SK-N-SH treated with all-trans-retinoic acid at 6 μM for 48 hours (cell line): ENCODE measurements around the gene TGFBR3.

ENCODE experiments used
- ARNTL ChIP-seq: fragments of 450-650 bp; formaldehyde crosslinking; IDR thresholded peaks from 2 replicates; pipeline ENCODE4 v1.5.0; 2020; ENCODE audit warnings: low read depth, mild to moderate bottlenecking, moderate library complexity, borderline replicate concordance
- BACH2 ChIP-seq: fragments of 250-450 bp; sonication (Bioruptor Pico); IDR thresholded peaks from 2 replicates; pipeline ENCODE4 v1.9.0; 2021; ENCODE audit warnings: mild to moderate bottlenecking, borderline replicate concordance
- ZFP30 ChIP-seq: fragments of 450-650 bp; formaldehyde crosslinking; IDR thresholded peaks from 2 replicates; pipeline ENCODE4 v1.5.0; 2022; ENCODE audit warnings: mild to moderate bottlenecking, moderate library complexity
- TF ChIP-seq, protein P1 (sequence below): fragments of 250-450 bp; sonication (Bioruptor Pico); IDR thresholded peaks from 2 replicates; pipeline ENCODE4 v1.8.0; 2020; ENCODE audit warnings: mild to moderate bottlenecking, moderate library complexity, borderline replicate concordance

DNA sequence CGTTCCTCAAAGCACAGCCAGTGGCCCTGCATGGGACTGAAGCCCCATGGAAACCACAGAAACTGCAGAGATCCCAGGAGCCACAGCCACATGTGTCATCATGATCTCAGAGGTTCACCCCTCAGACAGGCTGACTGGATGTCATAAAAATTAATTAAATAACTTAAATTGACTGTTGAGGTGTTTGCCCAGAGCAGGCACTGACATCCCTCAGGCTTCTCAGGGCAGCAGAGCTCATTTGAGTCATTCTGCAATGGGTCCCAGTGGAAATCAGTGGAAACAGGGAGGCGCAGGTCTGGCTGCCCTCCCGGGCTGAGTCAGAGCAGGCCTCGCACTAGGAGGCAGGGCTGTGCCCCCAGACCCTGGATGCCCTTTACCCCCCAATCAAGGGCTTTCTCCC, 250.2 kb downstream of the TGFBR3 start:
- TF ChIP-seq BACH2 (CRISPR knock-in tag) (no peak), ARNTL (no peak), ZFP30 (CRISPR knock-in tag) (no peak)
- TF ChIP-seq, protein P1, sequence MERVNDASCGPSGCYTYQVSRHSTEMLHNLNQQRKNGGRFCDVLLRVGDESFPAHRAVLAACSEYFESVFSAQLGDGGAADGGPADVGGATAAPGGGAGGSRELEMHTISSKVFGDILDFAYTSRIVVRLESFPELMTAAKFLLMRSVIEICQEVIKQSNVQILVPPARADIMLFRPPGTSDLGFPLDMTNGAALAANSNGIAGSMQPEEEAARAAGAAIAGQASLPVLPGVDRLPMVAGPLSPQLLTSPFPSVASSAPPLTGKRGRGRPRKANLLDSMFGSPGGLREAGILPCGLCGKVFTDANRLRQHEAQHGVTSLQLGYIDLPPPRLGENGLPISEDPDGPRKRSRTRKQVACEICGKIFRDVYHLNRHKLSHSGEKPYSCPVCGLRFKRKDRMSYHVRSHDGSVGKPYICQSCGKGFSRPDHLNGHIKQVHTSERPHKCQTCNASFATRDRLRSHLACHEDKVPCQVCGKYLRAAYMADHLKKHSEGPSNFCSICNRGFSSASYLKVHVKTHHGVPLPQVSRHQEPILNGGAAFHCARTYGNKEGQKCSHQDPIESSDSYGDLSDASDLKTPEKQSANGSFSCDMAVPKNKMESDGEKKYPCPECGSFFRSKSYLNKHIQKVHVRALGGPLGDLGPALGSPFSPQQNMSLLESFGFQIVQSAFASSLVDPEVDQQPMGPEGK (CRISPR knock-in tag): no peak
